Stimulated activated CD4-positive, alpha-beta T cell treated with anti-CD3 and anti-CD28 coated beads, Interleukin-1b, Interleukin-23, amount 100 ng/mL, for 48 hours (primary cell): ENCODE measurements around the gene CASKIN1.
"Not testable (repeated sequence)": the region's sequence is repeated elsewhere in the genome, so short reads cannot be mapped to it uniquely, and the experiment has no call there.

Experiments
- DNase-seq: peaks from one replicate; pipeline ENCODE4 v3.0.0-alpha.2; 2020

The CASKIN1 gene

DNA sequence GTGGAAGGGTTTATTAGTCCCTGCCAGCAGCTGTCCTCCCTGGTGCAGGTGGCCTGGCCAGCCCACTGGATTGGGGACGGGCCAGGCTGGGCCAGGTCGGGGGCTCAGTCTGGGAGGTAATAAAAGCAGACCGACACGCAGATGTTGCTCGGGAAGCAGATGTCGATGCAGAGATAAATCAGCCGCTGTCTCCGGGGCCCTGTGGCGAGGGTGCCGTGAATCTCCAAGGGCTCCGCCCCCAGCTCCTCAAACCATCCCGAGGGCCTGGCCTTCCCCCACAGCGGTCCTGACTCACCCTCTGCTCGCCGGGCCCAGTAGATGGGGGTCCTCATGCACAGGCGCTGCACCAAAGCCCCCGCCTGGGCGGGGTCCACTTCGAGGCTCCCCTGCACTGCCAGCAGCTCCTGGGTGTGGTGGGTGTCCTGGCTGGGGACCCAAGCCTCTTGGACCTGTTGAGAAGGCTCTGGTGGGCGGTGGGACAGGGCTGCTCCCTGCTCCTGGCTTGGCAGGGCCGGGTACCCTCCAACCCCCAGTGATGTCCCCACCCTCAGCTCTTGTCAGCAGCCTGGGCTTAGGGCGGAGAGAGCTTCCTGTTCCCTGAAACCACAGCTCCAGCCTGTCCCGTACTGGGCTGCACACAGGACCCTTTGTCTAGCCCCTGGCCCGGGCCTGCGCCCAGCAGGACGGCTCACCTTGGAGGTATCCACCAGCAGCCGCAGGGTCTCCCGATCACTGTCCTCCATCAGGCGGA is 13.0 kb upstream of the CASKIN1 start:
- no peak for DNase-seq

DNA sequence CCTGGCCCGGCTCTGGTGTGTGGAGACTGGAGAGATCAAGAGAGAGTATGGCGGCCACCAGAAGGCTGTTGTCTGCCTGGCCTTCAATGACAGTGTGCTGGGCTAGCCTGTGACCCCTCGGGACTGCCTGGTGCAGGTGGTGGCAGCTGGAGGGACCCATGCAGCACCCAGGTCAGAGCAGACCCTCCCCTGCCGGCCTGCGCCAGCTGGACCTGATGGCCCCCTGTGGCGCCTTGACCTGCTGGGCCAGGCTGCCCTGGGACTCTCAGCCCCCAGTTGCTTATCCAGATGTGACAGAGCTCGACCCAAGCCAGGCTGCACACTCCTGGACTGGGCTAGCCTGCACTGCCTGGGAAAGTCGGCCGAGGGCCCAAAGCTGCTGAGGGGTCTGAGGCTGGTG is 12.4 kb upstream of the CASKIN1 start:
- DNase-seq: no peak

DNA sequence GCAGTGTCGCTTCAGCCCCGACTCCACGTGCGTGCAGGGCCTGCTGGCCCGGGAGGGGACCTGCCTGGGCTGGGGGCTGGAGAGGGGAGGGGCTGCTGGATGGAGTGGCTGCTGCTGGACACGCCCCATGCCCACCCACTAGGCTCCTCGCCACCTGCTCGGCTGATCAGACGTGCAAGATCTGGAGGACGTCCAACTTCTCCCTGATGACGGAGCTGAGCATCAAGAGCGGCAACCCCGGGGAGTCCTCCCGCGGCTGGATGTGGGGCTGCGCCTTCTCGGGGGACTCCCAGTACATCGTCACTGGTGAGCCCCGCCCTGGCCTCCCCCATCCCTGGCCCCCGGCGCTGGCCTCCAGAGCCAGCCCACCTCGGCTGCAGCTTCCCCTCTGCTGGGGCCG is 11.9 kb upstream of the CASKIN1 start:
- no peak for DNase-seq

DNA sequence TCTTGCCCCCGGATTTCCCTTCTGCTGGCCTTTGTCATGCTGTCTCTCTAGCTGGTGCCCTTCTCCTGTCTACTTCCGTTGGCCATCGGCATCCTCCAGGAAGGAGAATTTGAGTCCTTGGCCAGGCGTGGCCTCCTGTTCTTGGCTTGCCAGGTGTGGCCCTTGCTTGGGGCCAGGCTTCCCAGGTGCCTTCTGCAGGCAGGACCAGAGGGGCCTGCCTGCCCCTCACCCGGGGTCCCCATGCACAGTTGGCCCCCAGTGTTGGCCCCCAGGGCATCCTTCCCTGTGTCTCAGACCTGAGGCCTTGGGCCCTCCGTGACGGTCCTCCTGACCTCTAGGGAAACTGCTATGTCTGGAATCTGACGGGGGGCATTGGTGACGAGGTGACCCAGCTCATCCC is 11.5 kb upstream of the CASKIN1 start:
- no peak for DNase-seq

DNA sequence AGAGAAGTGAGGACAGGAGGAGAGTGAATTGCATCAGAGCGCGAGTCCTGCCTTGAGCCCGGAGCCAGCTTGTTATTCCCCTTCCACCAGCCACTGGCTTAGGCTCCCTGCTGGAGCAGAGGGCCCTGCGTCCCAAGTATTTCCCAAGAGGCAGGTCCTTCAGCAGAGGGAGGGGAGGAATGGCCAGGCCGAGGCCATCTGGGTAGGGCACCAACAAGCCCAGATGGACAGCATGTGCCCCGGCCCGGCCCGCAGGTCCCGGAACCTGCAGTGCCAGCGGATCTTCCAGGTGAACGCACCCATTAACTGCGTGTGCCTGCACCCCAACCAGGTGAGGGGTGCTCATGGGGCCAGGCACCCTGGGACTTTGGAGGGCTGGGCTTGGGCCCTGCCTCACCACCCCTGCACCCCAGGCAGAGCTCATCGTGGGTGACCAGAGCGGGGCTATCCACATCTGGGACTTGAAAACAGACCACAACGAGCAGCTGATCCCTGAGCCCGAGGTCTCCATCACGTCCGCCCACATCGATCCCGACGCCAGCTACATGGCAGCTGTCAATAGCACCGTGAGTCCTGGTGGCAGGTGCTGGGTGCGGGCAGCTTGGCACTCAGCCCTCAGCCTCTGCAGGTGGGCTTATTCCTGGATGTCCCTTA is 10.5 kb upstream of the CASKIN1 start:
- no peak for DNase-seq

GRCh38 chr16:2206420-2206779 is 10.0 kb upstream of the CASKIN1 start:
- no peak for DNase-seq

GRCh38 chr16:2205967-2206313 is 9.5 kb upstream of the CASKIN1 start:
- DNase-seq: no peak

DNA sequence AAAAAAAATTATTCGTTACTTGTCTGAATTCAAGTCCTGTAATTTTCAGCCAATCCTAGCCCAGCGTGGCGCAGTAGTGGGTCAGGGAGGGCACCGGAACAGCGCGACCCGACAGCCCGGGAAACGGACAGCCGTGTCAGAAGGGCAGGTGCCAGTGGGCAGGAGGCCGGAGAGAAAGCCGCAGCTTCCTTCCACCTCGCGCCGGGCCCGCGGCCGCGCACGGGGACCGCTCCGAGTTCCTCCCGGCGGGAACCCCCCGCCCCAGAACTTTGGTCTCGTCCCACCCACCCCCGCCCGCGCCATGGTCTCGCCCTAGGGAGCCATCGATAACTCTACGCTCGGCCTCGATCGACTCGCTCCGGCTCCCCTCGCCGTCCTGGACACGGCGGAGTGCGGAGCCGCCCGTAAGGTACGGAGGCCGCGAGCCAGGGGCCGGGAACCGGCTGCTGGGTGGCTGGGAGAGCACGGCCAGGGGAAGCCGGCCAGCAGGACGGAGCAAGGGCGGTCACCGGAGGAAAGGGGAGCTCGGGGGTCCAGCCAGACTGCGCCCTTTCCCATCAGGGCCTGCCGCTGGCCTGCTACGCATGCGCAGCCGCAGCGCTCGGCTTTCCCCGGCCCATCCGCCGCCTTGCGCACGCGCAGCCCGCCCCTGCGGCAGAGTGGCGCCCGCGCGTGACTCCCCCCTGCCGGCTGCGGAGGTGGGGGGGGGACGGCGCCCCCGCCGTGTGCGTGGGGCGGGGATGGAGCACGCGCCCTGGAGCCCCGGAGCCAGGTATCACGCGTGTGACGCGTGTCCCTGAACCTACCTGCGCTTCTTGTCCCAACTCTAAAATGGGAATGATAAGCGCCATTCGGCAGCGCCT is 8.9 kb upstream of the CASKIN1 start, which contains the start of gene MLST8:
Gene MLST8, plus strand, starts transcription at position 351 of the 863 bp plus-strand sequence. CDS start 632 bp downstream, outside the sequence.
- peak; percentile 85 for DNase-seq

- no peak for DNase-seq
Observed at GRCh38 chr16:2204416-2205103, 8.2 kb upstream of the CASKIN1 start.

GRCh38 chr16:2203119-2203688 is 6.8 kb upstream of the CASKIN1 start:
- not testable (repeated sequence) for DNase-seq

- DNase-seq: no peak
Observed at GRCh38 chr16:2200313-2200712, 3.9 kb upstream of the CASKIN1 start.

GRCh38 chr16:2199621-2200139 is 3.3 kb upstream of the CASKIN1 start:
- no peak for DNase-seq

DNA sequence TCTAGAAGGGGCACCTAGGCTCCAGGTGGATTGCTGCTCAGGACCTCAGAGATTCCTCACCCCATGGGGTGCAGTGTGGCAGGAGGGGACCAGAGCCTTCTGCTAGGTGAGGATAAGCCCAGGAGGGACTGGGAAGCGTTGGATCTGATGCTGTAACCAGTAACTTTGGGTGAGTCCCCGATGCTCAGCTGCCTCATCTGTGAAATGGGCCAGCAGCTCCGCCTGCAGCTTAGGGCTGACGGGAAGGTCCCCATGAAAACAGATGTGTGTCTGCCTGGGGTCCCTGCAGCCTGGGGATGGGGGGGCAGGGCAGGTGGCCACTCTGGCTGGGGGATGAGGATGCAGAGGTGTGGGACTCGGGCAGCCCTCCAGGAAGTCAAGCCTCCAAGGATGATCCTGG is 2.7 kb upstream of the CASKIN1 start:
- no peak for DNase-seq

GRCh38 chr16:2198283-2198682 is 1.9 kb upstream of the CASKIN1 start:
- DNase-seq: no peak

- no peak for DNase-seq
Observed at GRCh38 chr16:2197765-2198164, 1.4 kb upstream of the CASKIN1 start.

DNA sequence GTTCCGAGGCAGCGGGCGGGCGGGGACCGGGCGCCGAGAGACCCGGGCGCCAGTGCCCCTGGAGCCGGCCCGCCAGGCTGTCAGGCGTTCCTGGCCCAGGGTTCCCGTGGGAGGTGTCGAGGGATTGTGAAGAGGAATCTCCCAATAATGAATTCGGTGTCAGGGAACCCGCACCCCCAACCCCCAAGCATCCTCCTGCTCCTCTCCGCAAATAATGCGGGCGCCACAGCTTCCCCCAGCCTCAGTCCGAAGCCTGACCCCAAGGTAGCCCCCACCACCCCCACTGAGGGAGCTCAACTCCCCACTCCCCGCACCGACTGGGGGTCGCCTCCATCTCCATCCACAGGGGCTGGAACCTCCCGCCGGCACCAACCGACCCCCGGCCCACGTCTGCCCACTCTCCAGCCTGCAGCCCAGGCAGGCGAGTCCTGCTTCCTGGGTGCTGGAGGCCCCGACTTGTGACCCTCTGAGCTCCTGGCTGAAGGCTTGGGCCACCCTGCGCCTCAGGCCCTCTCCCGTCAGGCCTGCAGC is 641 bp upstream of the CASKIN1 start:
- DNase-seq: no peak

DNA sequence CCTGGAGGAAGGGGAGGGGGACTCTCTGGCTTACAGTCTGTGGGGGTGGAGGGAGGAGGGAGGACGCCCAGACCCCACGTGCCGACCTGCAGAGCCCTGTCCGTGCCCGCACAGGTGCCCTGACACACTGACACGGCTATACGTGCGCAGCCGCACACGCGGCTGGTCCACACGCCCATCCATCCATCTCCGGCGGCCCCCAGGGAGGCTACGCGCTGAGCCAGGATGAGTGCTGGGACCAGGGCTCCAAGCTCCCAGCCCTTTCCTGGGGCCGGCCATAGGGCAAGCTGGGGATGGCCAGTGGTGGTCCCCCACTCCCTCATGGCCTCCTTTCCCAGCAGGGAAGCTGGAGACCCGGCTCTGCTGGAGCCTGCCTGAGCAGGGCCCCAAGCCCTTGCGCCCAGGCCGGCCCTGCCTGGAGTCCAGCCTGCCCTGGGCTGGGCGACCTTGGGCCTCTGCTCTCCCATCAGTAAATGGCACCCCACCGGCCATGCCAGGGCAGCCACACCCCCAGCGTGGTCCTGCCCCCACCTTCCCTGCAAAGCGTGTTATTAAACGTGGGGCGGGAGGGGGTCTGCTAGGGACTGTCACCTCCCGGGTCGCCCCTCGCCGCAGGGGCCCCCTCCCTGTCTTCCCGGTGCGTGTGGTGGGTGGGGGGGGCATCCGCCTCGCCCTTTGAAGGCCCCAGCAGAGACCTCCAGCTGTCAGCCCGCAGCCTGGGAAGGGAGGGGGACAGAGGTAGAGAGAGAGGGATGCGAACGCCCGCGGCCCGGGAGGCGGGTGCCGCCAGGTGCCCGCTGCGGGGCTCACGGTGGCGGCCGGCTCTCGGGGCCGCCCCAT is 863 bp downstream of the CASKIN1 start:
- no peak for DNase-seq

DNA sequence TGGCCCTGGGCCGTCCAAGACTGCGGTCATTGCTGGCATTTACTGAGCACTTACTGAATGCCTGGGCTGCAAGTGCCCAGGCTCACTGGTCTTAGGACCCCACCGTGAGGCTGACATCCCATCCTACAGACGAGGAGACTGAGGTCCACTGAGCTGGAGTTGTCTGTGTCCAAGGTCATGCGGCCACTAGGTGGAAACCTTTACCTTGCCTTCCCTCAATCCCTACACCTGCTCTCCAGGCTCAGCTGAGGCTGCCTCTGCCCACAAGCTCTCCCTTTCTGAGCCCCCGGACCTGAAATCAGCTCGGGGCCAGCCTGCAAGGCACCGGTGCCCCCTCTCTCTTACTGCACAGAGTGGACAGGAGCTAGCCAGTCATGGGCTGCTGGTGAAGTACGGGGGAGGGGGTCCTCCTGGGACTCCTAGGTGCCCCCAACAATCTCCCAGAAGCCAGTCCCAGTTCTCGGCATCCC is 1.5 kb downstream of the CASKIN1 start:
- peak; percentile 45 for DNase-seq

DNA sequence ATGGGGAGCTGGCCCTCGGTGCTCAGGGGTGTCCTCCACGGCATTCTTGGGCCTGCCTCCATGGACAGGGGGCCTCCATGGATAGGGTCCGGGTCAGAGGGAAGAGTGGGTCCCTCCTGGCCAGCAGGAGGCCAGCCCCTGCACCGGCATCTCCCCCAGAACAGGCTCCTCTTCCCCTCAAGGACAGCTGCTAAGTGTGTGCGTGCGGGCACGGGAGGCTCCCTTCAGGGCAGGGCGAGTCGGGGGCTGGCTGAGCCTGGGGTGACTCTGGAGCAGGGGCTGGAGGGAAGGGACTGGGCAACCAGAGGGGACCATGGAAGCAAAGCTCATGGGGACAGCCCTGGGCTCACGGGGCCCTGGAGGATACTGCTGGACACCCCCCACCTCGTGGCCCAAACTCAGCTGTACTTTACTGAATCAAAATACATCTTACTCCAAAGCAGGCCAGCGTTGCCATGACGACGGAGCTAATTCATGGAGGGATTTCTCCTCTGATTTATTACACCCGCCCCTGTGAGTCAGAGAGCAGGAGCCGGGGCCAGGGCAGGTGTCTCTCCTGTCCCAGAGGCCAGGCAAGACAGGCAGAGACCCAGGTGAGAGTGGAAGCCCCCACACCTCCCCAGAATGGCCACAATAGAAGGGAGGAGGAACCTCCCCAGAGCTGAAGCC is 2.1 kb downstream of the CASKIN1 start:
- DNase-seq: no peak

DNA sequence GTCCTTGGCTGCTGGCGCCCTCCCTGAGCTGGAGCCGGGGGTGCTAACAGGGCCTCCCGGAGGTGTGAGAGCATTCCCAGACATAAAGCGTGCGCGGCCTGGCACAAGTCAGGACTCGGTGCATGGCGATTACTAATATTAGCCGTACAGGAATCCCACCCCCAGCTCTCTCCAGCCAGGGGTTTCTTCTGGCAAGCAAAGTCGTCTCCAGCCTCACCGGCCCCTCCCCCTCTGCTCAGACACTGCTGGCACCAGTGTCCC is 5.0 kb downstream of the CASKIN1 start:
- no peak for DNase-seq
